Measurements from ENCODE around the gene SLC34A1. TPM values are rescaled to one million over a fixed set of nuclear protein-coding genes. Genes with fewer than 3 reads are reported as not detected.
"Not testable (repeated sequence)": the region's sequence is repeated elsewhere in the genome, so short reads cannot be mapped to it uniquely, and the experiment has no call there.

SLC34A1 gene
- total RNA-seq, 3 donors from 2014 or later = not detected

GRCh38 chr5:177336603-177337494 is 47.4 kb upstream of the SLC34A1 start:
- peaks cover 8% of the 10 kb centered on the region for H3K36me3 ChIP-seq (ENCODE audit: low read depth)
- DNase-seq = peak in 1 of 3 donors; percentile 26

GRCh38 chr5:177338251-177339106 is 45.8 kb upstream of the SLC34A1 start:
- H3K4me1 ChIP-seq (ENCODE audit: low read depth) = no peaks in the 10 kb centered on the region
- ATAC-seq (no peak), DNase-seq (peak in 1 of 3 donors; percentile 18)
- H3K36me3 ChIP-seq (ENCODE audit: low read depth) = peaks cover 8% of the 10 kb centered on the region
- no peak for TF ChIP-seq CTCF (IDR thresholded peaks at IDR 0.05)
- H3K9me3 ChIP-seq = no peaks in the 10 kb centered on the region
- no peak overlapping the region for H3K4me3 ChIP-seq
- intact Hi-C loops (cut with DNase I, micrococcal nuclease) = no loop called here

More at GRCh38 chr5:177336603-177337494, 47.4 kb upstream of the SLC34A1 start:
- Histone ChIP-seq H3K4me1 (ENCODE audit: low read depth) (no peaks in the 10 kb centered on the region), H3K9me3 (no peaks in the 10 kb centered on the region), H3K4me3 (no peak overlapping the region)
- intact Hi-C loops (cut with DNase I, micrococcal nuclease) = no loop called here
- no peak for TF ChIP-seq CTCF (IDR thresholded peaks at IDR 0.05)
- no peak for ATAC-seq

GRCh38 chr5:177339107-177339638 is 45.1 kb upstream of the SLC34A1 start:
- intact Hi-C loops (cut with DNase I, micrococcal nuclease) = no loop called here
- H3K9me3 ChIP-seq = no peaks in the 10 kb centered on the region
- ATAC-seq (peak; percentile 30), DNase-seq (peak in 1 of 3 donors; percentile 7)
- no peak overlapping the region for H3K4me3 ChIP-seq
- peaks cover 8% of the 10 kb centered on the region for H3K36me3 ChIP-seq (ENCODE audit: low read depth)
- TF ChIP-seq CTCF (IDR thresholded peaks at IDR 0.05) = no peak
- H3K4me1 ChIP-seq (ENCODE audit: low read depth) = no peaks in the 10 kb centered on the region

GRCh38 chr5:177343000-177343399 is 41.2 kb upstream of the SLC34A1 start:
- peak in 1 of 3 donors; percentile 4 for DNase-seq
- H3K4me1 ChIP-seq (ENCODE audit: low read depth); H3K9me3 ChIP-seq; intact Hi-C loops (cut with DNase I, micrococcal nuclease); ATAC-seq; H3K36me3 ChIP-seq (ENCODE audit: low read depth); H3K4me3 ChIP-seq: not testable (repeated sequence)

GRCh38 chr5:177343777-177344176 is 40.5 kb upstream of the SLC34A1 start:
- Histone ChIP-seq H3K9me3 (no peaks in the 10 kb centered on the region), H3K4me3 (no peak overlapping the region), H3K36me3 (ENCODE audit: low read depth) (no peaks in the 10 kb centered on the region), H3K4me1 (ENCODE audit: low read depth) (peaks cover 2% of the 10 kb centered on the region)
- DNase-seq (peak in 1 of 3 donors; percentile 3), ATAC-seq (no peak)
- intact Hi-C loops (cut with DNase I, micrococcal nuclease) = no loop called here
- TF ChIP-seq CTCF (IDR thresholded peaks at IDR 0.05) = no peak

All from mucosa of descending colon (tissue), 3 donors.